Amniotic epithelial cell (primary cell): Measurements from ENCODE around the gene HMOX2.
A peak's percentile ranks its signal among the peaks of the same experiment; 100 is the strongest.

Source experiments
- DNase-seq: peaks from one replicate; pipeline ENCODE4 v3.0.0-alpha.2; 2010; ENCODE audit warnings: low read depth

HMOX2 gene

DNA sequence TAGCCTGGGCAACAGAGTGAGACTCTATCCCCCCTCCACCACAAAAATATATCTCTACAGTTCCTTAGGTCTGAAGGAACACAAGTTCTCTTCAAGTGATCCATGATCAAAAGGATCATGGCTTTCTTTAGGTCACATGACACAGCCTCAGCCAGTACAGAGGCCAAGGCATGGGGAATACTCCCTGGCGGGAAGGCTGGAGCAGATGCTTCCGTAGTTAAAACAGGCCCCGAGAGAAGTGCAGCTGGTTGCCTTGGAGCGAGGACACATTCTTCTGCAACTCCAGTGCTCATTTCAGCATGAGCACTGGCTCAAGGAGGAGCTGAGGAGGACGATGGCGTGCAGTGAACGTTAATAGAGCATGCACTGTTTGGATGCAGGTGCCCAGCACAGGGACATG lies 48.9 kb downstream of the HMOX2 start:
- DNase-seq: no peak

DNA sequence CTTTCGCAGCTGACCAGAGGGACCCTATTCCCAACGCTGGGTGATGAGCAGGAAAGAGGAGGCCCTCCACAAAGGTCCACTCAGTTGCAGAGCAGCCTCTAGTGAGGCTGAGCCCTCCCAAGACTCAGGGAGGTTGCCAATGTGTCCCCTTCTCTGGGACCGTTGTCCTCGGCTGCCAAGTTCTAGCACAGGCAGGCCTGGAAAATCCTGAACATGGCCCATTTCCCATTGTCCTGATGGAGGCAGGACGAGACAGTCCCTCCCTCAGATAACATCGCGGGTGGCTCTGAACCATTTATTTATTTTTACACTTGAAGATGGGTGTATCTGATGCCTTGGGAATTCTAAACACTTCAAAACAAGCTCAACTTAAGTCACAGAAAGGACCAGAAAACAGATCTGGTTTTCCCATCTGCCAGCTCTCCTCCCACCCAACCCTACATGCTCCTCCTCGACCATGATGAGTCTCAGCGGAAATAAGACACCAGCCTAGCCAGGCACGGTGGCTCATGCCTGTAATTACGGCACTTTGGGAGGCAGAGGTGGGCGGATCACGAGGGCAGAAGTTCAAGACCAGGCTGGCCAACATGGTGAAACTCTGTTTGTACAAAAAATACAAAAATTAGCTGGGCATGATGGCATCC lies 49.6 kb downstream of the HMOX2 start:
- DNase-seq: no peak

DNA sequence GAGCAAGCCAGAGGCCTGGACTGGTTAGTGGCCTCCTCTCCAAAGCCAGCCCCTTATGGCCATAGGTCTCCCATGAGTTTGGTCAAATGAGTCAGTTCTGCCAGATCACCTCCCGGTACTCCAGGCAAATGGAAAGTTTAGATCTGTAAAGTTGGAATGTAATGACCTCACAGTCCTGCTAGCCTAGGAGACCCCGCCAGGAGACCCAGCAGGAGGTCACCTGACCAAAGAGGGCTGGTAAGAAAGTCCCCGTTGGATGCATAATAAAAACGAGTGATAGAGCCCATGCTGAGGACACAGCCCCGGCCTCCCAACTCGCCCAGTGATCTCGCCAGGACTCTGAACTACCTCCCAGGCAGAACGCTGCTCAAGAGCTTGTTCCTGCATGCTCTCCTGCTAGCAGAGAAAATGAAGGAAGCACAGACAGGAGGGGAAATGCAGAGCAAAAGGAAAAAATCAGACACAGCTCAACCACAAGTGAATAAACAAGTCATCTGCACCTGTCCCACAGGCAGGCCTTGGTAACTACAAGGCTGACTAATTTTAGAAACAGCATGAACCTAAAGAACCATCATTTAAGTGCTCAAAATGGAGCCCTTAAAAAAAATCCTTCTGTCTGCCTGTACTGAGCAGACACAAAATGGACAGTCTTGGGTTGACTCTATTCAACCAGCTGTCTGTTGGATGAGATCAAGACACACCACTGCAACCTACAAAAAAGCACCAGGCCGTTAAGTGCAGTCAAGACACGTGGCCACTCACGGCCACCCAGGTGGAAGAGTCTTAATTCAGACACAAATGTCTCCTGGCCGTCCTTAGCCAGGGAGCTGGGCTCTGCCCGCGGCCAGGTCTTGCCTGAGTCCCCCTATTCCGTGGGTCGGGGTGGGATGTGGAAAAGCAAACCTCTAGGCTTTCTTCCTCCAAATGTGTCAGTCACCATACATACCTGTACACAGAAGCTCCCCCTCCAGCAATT lies 53.2 kb downstream of the HMOX2 start:
- peak; percentile 67 for DNase-seq

DNA sequence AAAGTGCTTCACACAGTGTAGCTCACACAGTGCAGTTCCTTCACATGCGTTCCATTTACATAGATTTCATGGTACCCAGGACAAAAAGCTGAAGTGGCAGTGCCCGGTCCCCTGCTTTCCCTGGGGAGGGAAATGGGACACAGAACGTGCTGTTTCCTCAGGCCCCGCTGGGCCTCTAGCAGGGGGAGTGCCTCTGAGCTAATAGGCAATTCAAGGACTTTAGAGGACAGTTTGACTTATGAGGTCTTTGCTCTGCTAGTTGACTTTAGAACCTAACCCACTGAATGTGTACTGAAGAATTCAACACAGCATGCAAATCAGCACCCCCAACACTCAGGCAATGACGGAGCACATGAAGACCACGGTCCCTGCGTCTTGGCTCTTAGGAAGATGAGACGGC lies 55.6 kb downstream of the HMOX2 start:
- no peak for DNase-seq

DNA sequence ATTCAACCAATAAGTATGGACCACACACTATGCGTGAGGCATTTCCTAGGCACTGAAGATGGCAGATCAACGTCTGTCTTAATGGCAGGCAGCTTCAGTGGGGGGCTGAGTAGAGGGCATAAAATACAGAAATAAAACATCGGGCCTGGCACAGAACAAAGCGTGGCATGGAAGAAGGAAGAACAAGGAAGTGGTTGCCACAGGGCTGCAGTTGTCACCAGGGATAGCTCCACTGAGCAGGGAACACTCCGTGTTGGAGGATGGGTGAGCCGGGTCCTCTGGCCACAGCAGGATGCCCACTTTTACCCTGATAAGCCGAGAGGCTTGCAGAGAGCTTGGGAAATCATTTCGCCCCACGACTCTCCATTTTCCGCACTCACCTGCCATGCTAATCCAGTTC lies 56.0 kb downstream of the HMOX2 start:
- DNase-seq: no peak

DNA sequence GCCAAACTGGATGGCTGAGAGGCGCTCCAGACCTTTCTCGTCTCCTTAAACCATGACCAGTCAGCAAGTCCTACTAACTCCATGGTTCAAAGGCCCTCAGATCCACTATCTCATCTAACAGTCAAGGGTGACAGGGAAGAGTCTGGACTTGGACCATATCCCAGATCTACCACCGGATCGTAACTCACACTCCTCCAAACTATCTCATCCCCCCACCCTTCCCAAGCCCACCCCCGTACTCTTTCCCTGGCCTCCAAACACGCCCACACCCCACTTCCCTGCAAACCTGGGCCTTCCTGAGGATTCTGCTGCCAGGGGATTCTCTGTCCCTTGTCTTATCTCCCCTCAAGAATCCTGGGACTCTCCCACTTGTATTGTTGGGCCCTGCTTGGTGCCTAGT lies 57.3 kb downstream of the HMOX2 start:
- no peak for DNase-seq

DNA sequence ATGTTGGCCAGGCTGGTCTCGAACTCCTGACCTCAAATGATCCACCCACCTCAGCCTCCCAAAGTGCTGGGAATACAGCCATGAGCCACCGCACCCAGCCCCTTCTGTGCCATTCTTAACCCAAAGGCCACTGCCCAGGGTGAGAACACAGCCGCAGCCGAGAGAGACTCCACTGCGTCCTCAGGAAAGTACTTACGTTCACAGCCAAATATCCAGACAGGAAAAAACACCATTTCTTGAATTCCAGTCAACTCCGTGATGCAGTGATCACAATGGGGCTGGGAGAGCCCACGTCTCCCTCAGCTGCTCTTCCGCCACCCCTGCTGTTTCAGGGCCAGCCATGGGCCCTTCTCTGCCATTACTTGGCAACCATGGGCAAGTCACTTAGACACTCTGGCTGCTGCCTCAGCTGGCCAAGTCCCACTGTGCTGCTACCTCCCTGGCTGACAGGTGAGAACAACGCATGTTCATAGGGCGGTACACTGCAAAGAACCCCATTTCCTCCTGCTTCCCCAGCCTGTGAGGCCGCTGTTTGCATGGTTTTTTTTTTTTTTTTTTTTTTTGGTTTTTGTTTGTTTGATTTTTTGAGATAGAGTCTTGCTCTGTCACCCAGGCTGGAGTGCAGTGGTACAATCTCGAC lies 58.1 kb downstream of the HMOX2 start:
- no peak for DNase-seq

DNA sequence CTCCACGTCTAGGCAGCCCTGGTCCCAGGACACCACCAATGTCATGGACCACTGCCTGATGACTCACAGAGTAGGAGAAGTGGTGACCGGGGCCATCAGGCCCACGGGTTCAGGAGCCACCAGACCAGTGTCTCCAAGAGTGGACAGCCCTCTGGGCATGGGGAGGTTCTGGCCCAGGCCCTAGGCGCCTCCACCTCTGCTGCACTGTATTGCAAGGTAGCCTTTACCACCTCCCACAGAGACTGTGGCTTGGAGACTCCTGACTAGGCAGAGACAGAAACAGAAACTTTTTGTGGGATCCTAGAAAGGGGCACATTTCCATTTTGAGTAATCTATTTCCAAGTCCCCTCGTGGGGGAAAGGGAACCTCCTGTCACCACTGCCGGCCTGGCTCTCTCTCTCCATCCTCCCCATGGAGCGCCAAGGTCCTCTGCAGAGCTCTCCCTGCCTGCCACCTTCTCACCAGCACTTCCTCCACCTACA lies 59.5 kb downstream of the HMOX2 start:
- DNase-seq: no peak

DNA sequence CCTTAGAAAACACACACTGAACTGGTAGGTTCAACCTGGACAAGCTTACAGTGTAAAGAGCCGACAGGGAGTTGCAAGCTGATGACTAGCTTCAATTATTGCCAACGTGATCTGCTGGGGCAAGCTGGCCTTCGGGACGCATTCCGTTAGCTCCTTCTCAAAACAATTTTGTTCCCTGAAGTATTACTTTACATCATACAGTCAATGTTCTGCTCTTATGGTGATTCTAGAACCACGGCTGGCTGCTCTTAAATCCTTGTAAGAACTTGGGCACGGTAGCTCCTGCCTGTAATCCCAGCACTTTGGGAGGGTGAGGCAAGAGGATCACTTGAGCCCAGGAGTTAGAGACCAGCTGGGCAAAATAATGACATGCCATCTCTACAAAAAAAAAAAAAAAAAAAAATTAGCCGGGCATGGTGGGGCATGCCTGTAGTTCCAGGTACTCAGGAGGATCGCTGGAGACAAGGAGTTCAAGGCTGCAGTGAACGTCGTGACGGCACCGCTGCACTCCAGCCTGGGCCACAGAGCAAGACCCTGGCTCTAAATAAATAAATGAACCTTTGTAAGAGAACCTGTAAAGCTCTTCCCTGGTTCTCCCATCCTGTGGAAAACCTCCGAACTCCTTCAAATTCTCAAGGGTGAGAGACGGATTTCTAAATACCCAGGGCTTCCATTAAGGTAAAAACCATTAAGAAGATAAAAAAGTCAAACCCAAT lies 60.4 kb downstream of the HMOX2 start:
- DNase-seq: no peak

DNA sequence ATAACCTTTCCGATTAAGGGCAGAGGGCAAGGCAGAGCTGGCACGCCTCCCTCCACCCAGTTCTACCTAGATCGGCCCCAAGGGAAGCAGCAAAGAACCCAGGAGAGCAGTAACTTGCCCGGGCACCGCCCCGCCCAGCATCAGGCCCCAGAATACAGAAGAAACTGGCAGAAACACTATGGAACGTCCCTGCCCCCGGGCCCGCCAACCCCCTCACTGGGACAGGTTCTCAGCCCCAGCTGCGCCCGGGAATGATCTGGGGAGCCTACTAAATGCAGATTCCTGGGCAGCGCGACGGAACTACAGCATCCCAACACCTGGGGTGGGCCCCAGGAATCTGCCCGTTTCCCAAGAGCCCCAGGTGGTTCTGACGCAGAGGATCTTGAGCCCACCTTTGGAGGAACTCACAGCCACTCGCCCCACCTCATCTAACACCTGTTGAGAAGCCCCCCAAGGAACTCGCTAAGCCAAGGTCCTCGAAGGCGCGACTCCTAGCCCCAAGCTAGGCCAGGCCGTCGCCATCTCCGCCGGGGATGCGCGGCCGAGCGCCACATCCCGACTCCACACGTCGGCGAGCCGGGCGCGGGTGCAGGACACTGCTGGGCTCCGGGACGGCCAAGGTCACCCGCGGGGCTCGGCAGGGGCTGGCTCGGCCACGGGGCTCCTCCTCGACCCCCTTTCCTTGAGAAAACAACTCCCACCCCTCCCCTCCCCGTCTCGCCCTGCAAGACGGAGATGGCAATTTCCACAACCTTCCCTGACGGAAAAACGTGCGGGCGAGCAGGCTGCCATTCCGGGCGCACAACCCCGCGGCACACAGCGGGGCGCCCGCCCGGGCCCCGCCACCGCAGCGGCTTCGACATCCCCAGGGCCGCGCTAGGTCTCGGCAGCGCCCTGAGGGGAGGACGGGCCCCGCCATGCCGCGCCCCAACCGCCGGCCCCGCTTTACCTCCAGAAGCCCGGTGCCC lies 61.5 kb downstream of the HMOX2 start:
- no peak for DNase-seq

DNA sequence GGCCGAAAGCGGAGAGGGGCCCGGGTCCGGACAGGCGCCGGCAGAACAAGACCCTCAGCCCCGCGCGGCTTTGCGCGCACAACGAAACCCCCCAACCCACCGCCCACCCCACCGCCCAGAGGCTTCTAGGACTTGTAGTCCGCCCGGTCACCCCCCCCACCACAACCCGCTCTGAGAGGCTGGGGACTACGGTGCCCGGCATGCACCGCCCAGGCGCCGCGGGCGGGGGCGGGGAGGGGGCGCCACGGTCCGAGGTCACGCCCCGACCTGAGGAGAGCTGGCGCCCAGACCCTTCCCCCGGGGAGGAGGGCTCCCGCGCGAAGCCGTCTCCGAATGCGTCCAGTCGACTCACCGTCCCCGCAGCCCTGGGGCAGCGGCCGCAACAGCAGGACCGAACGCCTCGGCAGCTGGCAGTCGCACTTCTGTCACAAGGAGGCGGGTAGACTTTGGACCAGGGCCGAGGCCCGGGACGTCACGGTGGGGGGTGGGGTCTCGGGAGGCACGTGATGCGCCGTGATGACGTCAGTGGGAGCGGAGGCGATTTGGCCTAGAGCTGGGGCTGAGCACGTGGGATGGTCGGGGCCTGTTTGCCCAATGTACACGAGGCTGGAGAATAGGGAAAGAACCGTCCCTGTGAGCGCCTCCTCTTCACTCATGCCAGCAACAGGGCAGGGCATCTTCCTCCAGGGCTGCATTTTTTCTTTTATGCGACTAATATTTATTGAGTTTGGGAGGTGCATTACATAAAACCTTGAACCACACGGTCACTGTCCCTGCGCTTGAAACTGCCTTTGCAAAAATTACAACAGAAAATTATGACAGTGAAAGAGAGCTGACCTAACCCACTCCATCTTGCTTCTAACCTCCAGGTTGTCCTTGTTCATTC lies 62.4 kb downstream of the HMOX2 start, which contains the start of gene CDIP1:
TSS of gene CDIP1 (minus strand) at position 424 of the 886 bp plus-strand sequence. CDS start 24,643 bp downstream, outside the sequence.
- DNase-seq: peak; percentile 94

DNA sequence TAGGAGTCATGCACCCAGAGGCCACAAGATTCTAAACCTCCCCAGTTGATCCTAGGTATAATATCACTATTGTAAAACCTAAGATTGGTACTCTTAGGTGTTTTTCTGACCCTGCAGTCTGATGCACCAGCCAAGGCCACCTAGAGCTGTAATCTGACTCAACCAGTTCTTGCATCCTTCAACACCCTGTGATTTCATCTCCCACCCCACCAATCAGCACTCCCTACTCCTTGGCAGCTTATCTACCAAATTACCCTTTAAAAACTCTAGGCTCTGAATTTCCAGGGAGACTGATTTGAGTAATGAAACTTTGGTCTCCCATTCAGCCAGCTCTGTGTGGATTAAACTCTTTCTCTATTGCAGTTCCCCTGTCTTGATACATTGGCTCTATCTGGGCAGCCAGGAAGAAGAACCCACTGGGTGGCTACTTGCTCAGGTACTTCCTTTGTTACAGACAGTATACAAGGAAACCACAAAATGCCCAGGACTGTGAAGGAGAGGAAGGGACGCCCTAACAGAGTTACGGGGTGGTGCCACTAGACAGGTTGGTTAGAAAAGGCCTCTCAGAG lies 63.6 kb downstream of the HMOX2 start:
- no peak for DNase-seq

DNA sequence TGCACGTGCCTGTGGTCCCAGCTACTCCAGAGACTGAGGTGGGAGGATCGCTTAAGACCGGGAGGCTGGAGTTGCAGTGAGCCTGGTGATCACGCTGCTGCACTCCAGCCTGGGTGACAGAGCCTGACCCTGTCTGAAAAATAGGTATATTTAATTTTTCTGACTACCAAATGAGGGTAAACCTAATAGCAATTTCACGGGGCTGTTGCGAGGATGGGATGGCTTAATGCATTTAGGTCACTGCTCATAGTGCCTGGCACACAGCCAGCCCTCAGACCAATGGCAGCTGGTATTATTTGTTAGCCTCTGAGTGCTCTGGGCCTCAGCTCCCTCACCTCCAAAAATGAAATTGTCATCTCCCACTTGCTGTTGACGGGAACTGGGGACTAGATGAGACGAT lies 68.3 kb downstream of the HMOX2 start:
- no peak for DNase-seq

DNA sequence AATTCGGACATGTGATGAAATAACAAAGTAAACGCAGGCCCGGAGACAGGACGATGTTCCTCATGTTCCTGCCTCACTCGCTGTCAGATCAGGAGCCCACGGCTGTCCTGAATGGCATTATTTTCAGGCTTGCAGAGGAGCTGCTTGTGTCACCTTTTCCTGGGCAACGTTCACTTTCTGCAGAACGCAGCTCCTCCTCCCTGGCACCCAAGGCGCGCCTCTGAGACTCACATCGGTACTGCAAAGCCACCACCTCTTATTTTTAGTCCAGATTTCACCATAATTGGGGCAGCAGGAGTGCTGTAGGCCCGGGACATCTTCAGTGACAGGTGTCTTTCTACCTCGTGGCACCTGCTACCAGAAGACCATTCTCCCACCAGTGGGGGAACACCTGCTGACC lies 71.9 kb downstream of the HMOX2 start:
- no peak for DNase-seq

DNA sequence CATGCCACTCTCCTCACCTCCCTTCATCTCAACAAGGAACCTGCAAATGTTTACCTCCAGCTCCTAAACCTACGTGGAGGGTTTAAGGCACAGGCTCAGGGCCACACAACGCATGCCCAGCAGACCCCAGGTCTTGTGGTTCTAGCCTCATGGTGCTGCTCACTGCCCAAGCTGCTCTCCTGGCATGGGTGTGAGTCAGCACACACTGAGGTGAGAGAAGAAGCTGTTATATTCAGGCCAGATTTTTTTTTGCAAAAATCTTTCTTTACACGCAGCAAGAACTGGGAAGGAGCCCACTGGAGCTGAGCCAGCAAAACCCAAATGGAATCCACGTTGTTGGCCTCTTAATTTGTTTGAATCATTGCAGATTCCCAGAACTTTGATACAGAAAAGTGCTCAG lies 74.4 kb downstream of the HMOX2 start:
- DNase-seq: no peak

DNA sequence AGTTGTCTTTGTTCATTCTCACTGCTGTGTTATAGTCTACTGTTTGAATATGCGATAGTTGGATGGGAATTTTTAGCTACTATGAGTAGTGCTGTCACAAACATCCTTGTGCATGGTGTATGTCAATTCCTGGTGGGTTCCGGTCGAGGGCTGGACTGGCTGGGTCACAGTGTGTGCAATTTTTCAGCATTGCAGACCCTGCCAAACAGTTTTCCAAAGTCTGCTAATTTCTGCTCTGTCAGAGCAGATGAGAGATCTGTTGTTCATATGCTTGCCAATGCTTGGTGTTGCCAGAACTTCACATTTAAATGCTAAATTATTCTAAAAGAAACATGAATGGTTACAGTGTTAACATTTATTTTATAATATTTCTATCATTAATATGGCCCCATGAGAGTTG lies 76.3 kb downstream of the HMOX2 start:
- DNase-seq: no peak

DNA sequence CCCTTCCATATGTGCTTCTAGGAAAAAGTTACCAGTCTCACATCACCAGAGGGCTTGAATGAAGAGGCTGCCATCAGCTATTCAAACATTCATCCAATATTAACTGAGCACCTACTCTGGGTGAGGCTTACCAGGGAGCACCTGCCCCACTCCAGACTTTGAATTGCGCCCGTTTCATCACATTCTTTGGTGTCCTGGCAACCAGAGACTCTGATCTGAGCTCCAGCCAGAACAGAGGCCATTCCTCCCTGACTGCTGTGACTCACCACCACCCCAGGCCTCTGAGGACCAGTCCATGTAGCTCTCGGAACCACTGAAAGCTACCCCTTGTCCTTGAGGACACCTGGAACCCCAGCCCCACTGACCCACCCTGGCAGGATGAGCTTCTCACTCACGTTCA lies 79.9 kb downstream of the HMOX2 start, which contains the start of gene C16orf96:
TSS of gene C16orf96 (plus strand) at position 229 of the 400 bp plus-strand sequence. CDS start at position 379, 150 bp downstream.
- DNase-seq: peak; percentile 33

DNA sequence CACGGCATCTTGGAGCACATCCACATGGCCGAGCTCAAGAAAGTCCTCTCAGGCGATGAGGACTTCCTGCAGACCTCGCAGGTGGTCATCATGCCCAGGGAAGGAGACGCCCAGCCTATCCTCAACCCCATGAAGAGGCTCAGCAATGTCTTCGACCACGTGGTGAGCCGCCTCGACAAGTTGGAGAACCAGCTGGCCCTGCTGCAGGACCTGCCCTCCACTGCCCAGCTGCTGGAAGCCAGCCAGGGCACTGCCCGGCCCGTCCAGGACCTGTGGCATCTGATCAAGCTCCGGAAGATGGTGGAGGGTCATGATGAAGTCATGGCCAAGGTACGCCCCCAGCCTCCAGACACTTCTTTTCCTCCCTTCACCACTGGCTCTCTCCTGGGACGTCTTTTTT lies 80.4 kb downstream of the HMOX2 start:
- no peak for DNase-seq

DNA sequence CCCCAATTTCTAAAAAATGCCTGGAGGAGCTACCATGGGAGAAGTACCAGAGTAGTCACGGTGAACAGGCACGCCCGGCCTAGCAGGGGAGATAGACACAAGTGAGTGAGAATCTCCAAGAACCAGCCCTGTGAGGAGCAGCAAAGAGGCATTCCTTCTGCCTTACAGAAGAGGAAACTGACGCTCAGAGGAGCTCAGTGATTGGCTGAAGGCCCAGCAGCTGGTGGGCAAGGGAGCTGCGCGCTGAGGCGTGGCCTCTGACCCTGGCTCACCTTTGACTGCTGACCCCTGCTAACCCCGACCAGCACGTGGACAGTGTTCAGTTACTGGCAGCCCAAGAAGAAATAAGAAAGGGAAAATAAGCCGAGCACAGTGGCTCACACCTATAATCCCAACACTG lies 81.8 kb downstream of the HMOX2 start:
- DNase-seq: no peak
